Keratinocyte (primary cell): ENCODE results near the gene SLC22A9. TPM values are rescaled to one million over a fixed set of nuclear protein-coding genes. Genes with fewer than 3 reads are reported as not detected.

ENCODE experiments used
- DNase-seq: peaks from one replicate; pipeline ENCODE4 v3.0.0-alpha.2; 2011; ENCODE audit warnings: low read depth, missing footprints, low spot score
- FAIRE-seq: peaks from 2 replicates; lab custom pipeline; 2011; peaks lifted over from hg19 to GRCh38; lab: Jason Lieb, UNC
- H2AFZ ChIP-seq: 2 replicates; pipeline ENCODE4 v1.6.0; 2012; ENCODE audit warnings: low read length, control low read depth, inconsistent platforms; ENCODE audit not compliant: control insufficient read depth
- H3K27ac ChIP-seq: 2 replicates; pipeline ENCODE4 v1.5.1; 2011; ENCODE audit warnings: low read length; ENCODE audit not compliant: control insufficient read depth, insufficient read depth
- H3K27me3 ChIP-seq: 3 replicates; pipeline ENCODE4 v1.6.0; 2011; ENCODE audit warnings: low read length; ENCODE audit not compliant: control insufficient read depth, insufficient read depth; ENCODE audit errors: extremely low read depth
- H3K36me3 ChIP-seq, 2 experiments: 2 replicates in 1 of 2; 3 replicates in 1 of 2; pipeline ENCODE4 v1.5.1; 2011; ENCODE audit warnings: low read length in 2 of 2, mild to moderate bottlenecking in 1 of 2; ENCODE audit not compliant: control insufficient read depth in 2 of 2, insufficient read depth in 2 of 2; ENCODE audit errors: extremely low read depth in 1 of 2
- H3K4me1 ChIP-seq: 3 replicates; pipeline ENCODE4 v1.5.1; 2011; ENCODE audit warnings: low read length; ENCODE audit not compliant: control insufficient read depth, insufficient read depth; ENCODE audit errors: extremely low read depth
- H3K4me2 ChIP-seq: 3 replicates; pipeline ENCODE4 v1.6.0; 2011; ENCODE audit warnings: low read depth, low read length; ENCODE audit not compliant: control insufficient read depth, insufficient read depth; ENCODE audit errors: extremely low read depth
- H3K4me3 ChIP-seq, 3 experiments: fragments of 200-600 bp in 1 of 3; sonication (generic) in 1 of 3; 2 replicates in 2 of 3; 3 replicates in 1 of 3; pipeline ENCODE4 v1.5.1; 2011 to 2016; ENCODE audit warnings: low read length in 3 of 3, mild to moderate bottlenecking in 3 of 3, control low read depth in 2 of 3, inconsistent platforms in 1 of 3, low read depth in 1 of 3, mixed read lengths in 1 of 3, mixed run types in 1 of 3, moderate library complexity in 1 of 3; ENCODE audit not compliant: control insufficient read depth in 2 of 3, insufficient read depth in 2 of 3; ENCODE audit errors: extremely low read depth in 1 of 3
- H3K79me2 ChIP-seq: 2 replicates; pipeline ENCODE4 v1.6.0; 2012; ENCODE audit warnings: low read length; ENCODE audit not compliant: control insufficient read depth, insufficient read depth
- H3K9ac ChIP-seq: 3 replicates; pipeline ENCODE4 v1.6.0; 2011; ENCODE audit warnings: low read length; ENCODE audit not compliant: control insufficient read depth, insufficient read depth; ENCODE audit errors: extremely low read depth
- H3K9me1 ChIP-seq: 3 replicates; pipeline ENCODE4 v1.6.0; 2011; ENCODE audit warnings: low read length; ENCODE audit not compliant: control insufficient read depth, insufficient read depth; ENCODE audit errors: extremely low read depth
- H3K9me3 ChIP-seq: 2 replicates; pipeline ENCODE4 v1.5.1; 2012; ENCODE audit warnings: low read depth, low read length; ENCODE audit not compliant: control insufficient read depth
- H4K20me1 ChIP-seq: 3 replicates; pipeline ENCODE4 v1.6.0; 2011; ENCODE audit warnings: low read length; ENCODE audit not compliant: control insufficient read depth, insufficient read depth; ENCODE audit errors: extremely low read depth
- CTCF ChIP-seq, 3 experiments: IDR thresholded peaks in 1 of 3; conservative IDR thresholded peaks in 1 of 3; optimal IDR thresholded peaks in 1 of 3; 2 replicates in 2 of 3; 3 replicates in 1 of 3; pipeline versions ENCODE3 to v1.5.1; 2011; ENCODE audit warnings: low read length in 3 of 3, mild to moderate bottlenecking in 3 of 3, moderate library complexity in 2 of 3, control low read depth in 1 of 3, inconsistent platforms in 1 of 3; ENCODE audit not compliant: insufficient read depth in 2 of 3; ENCODE audit errors: extremely low read depth in 1 of 3
- EZH2 ChIP-seq: IDR thresholded peaks from one replicate; pipeline ENCODE4 v1.6.1; 2012; ENCODE audit warnings: inconsistent platforms, mild to moderate bottlenecking, low read length, moderate library complexity
- dilution Hi-C: fragments of 300-500 bp; cut with MboI; formaldehyde crosslinking; loops from one replicate; pipeline ENCODE4 v1.7.0; 2020; ENCODE audit warnings: low sequenced_read_pairs; ENCODE audit not compliant: extremely low pct_ligation_motif_present
- polyA plus RNA-seq, 5 experiments: library from polyadenylated mRNA; depleted of rRNA in 3 of 5; stranded (reverse) in 3 of 5; stranded (forward) in 1 of 5; unstranded in 1 of 5; fragments of >200 nt; gene quantifications; 1 replicate in 1 of 5; 2 replicates in 3 of 5; 3 replicates in 1 of 5; pipeline versions ENCODE4 v1.2.1 to v1.2.3, GENCODE V29; 2011 to 2012; ENCODE audit warnings: missing spikeins in 2 of 5, low read depth in 1 of 5, low replicate concordance in 1 of 5

The SLC22A9 gene
- polyA plus RNA-seq, 1 donor (not counting 4 experiments of a cell fraction or from before 2014, with no cell fraction given) = not detected

GRCh38 chr11:63375434-63375833 lies 5.8 kb downstream of the SLC22A9 start:
- no peak for TF ChIP-seq EZH2
- TF ChIP-seq CTCF (optimal IDR thresholded peaks at IDR 0.05 in 1 of 3, IDR thresholded peaks at IDR 0.05 in 1 of 3, conservative IDR thresholded peaks at IDR 0.05 in 1 of 3; ENCODE audit: extremely low read depth in 1 of 3, insufficient read depth in 2 of 3, low read length in 3 of 3) = no peak
- H3K27me3 ChIP-seq = no peaks in the 10 kb centered on the region
- H2AFZ ChIP-seq = no peak overlapping the region
- H3K79me2 ChIP-seq = no peaks in the 10 kb centered on the region
- DNase-seq (no peak), FAIRE-seq (no peak)
- no peak overlapping the region for H3K9ac ChIP-seq
- H3K4me1 ChIP-seq = no peaks in the 10 kb centered on the region
- H4K20me1 ChIP-seq = no peaks in the 10 kb centered on the region
- dilution Hi-C loops = no loop called here
- H3K27ac ChIP-seq = no peak overlapping the region
- H3K9me3 ChIP-seq = no peaks in the 10 kb centered on the region
- no peaks in the 10 kb centered on the region for H3K36me3 ChIP-seq
- H3K4me2 ChIP-seq = no peak overlapping the region
- no peaks in the 10 kb centered on the region for H3K9me1 ChIP-seq
- no peak overlapping the region for H3K4me3 ChIP-seq

GRCh38 chr11:63380130-63380529 lies 10.5 kb downstream of the SLC22A9 start:
- H3K79me2 ChIP-seq = no peaks in the 10 kb centered on the region
- no peaks in the 10 kb centered on the region for H4K20me1 ChIP-seq
- dilution Hi-C loops = no loop called here
- FAIRE-seq (no peak), DNase-seq (no peak)
- TF ChIP-seq EZH2 (no peak), CTCF (optimal IDR thresholded peaks at IDR 0.05 in 1 of 3, IDR thresholded peaks at IDR 0.05 in 1 of 3, conservative IDR thresholded peaks at IDR 0.05 in 1 of 3; ENCODE audit: extremely low read depth in 1 of 3, insufficient read depth in 2 of 3, low read length in 3 of 3) (no peak)
- no peaks in the 10 kb centered on the region for H3K9me3 ChIP-seq
- H3K27me3 ChIP-seq = no peaks in the 10 kb centered on the region
- H3K9ac ChIP-seq = no peak overlapping the region
- no peak overlapping the region for H3K27ac ChIP-seq
- H3K4me2 ChIP-seq = no peak overlapping the region
- H3K9me1 ChIP-seq = no peaks in the 10 kb centered on the region
- no peaks in the 10 kb centered on the region for H3K36me3 ChIP-seq
- H3K4me3 ChIP-seq = no peak overlapping the region
- no peaks in the 10 kb centered on the region for H3K4me1 ChIP-seq
- no peak overlapping the region for H2AFZ ChIP-seq
